Kidney (tissue), 14 donors: ENCODE measurements around the gene ZCCHC3. TPM values are rescaled to one million over a fixed set of nuclear protein-coding genes. Genes with fewer than 3 reads are reported as not detected.

ENCODE experiments used
- DNase-seq, 5 donors: peaks; one replicate each; pipeline ENCODE4 v3.0.0-alpha.2; 2013 to 2020
- FAIRE-seq: peaks from 2 replicates; lab custom pipeline; 2012; peaks lifted over from hg19 to GRCh38; lab: Jason Lieb, UNC
- H3K27ac ChIP-seq, 2 donors: one replicate each; pipeline ENCODE4 v1.7.0; 2013; ENCODE audit warnings: low read depth in 2 of 2, low read length in 2 of 2, inconsistent platforms in 1 of 2
- H3K27me3 ChIP-seq: one replicate; pipeline ENCODE4 v1.7.1; 2013; ENCODE audit warnings: low read length, inconsistent platforms; ENCODE audit not compliant: control insufficient read depth, insufficient read depth
- H3K36me3 ChIP-seq, 3 donors: one replicate each; pipeline versions ENCODE4 v1.7.0 to v1.7.1; 2013; ENCODE audit warnings: low read length in 3 of 3, control low read depth in 1 of 3, inconsistent platforms in 1 of 3; ENCODE audit not compliant: insufficient read depth in 3 of 3, control insufficient read depth in 2 of 3
- H3K4me1 ChIP-seq, 3 donors: one replicate each; pipeline versions ENCODE4 v1.7.0 to v1.7.1; 2013; ENCODE audit warnings: low read length in 3 of 3, inconsistent platforms in 1 of 3, low read depth in 1 of 3; ENCODE audit not compliant: control insufficient read depth in 2 of 3, insufficient read depth in 2 of 3
- H3K4me3 ChIP-seq, 3 donors: one replicate each; pipeline versions ENCODE4 v1.7.0 to v1.8.1; 2013; ENCODE audit warnings: low read length in 3 of 3, control low read depth in 1 of 3, inconsistent platforms in 1 of 3
- H3K9ac ChIP-seq, 3 donors: one replicate each; pipeline versions ENCODE4 v1.7.0 to v1.7.1; 2013; ENCODE audit warnings: low read length in 3 of 3, control low read depth in 1 of 3, inconsistent platforms in 1 of 3
- H3K9me3 ChIP-seq, 3 donors: one replicate each; pipeline versions ENCODE4 v1.7.0 to v1.7.1; 2013; ENCODE audit warnings: low read length in 3 of 3, control low read depth in 1 of 3, inconsistent platforms in 1 of 3; ENCODE audit not compliant: control insufficient read depth in 2 of 3, insufficient read depth in 1 of 3
- intact Hi-C: fragments of 100-400 bp; cut with DNase I; formaldehyde crosslinking; loops from one replicate; pipeline ENCODE4 v1.11.1; 2022
- polyA plus RNA-seq: library from polyadenylated mRNA; stranded (reverse); fragments of 350-450 nt; fragmentation: Illumina TruSeq; extraction: RNeasy Lipid Tissue Mini Kit (QIAGEN cat#74804); gene quantifications from one replicate; pipeline ENCODE4 v1.2.3, GENCODE V29; 2014; ENCODE audit warnings: low read depth, low replicate concordance; ENCODE audit not compliant: insufficient read depth
- total RNA-seq: library from RNA; stranded (reverse); fragmentation: NEBNext Ultra II Directional; extraction: Animal tissue kit (Norgen Biotek cat#: 25700); gene quantifications from one replicate; pipeline ENCODE4 v1.2.1, GENCODE V29; 2021
- TF ChIP-seq, protein P1 (sequence below): IDR thresholded peaks from 3 replicates; pipeline ENCODE4 v1.5.1; 2012; ENCODE audit warnings: mild to moderate bottlenecking, moderate library complexity, borderline replicate concordance; ENCODE audit not compliant: insufficient read depth; ENCODE audit errors: extremely low read depth
- donor health status: control.
- donor health status: control.
- donor health status: control.
- donor health status: control.
- donor health status: control.
- donor health status: DM: yes; HTN: yes; CAD: no.
- donor health status: Normal renal cell carcinoma (clear cell type).

The ZCCHC3 gene
- total and polyA plus RNA-seq, 2 donors from 2014 or later = 12.8 to 16.4 TPM

DNA sequence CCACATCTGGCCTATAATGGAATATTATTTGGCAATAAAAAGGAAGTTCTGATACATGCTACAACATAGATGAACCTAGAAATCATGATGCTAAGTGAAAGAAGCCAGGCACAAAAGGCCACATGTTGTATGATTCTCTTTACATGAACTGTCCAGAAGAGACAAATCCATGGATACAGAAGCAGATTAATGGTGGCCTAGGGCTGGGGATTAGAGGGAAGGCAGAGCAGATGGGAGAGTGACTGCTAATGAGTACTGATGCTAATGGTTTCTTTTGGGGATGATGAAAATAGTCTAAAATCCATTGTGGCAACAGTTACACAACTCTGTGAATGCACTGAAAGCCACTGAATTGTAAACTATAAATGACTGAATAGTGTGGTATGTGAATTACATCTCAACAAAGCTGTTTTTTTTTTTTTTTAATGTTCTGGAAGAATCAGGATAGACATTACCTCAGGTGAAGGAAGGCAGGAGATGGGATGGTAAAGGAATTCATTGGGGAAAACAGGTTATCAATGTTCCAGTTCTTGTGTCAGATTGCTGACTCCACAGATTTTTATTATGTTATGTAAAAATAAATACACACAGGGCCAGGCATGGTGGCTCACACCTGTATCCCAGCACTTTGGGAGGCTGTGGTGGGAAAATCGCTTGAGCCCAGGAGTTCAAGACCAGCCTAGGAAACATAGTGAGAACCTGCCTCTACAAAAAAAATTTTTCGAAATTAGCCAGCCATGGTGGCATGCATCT is 19.1 kb downstream of the ZCCHC3 start:
- no peak overlapping the region for H3K27ac ChIP-seq
- no peaks in the 10 kb centered on the region for H3K4me1 ChIP-seq
- peaks cover 0 to 4% (median 3%) of the 10 kb centered on the region in 3 donors for H3K36me3 ChIP-seq
- H3K4me3 ChIP-seq = no peak overlapping the region
- H3K27me3 ChIP-seq = no peaks in the 10 kb centered on the region
- H3K9ac ChIP-seq = no peak overlapping the region
- DNase-seq (no peak), FAIRE-seq (no peak)
- TF ChIP-seq, protein P1, sequence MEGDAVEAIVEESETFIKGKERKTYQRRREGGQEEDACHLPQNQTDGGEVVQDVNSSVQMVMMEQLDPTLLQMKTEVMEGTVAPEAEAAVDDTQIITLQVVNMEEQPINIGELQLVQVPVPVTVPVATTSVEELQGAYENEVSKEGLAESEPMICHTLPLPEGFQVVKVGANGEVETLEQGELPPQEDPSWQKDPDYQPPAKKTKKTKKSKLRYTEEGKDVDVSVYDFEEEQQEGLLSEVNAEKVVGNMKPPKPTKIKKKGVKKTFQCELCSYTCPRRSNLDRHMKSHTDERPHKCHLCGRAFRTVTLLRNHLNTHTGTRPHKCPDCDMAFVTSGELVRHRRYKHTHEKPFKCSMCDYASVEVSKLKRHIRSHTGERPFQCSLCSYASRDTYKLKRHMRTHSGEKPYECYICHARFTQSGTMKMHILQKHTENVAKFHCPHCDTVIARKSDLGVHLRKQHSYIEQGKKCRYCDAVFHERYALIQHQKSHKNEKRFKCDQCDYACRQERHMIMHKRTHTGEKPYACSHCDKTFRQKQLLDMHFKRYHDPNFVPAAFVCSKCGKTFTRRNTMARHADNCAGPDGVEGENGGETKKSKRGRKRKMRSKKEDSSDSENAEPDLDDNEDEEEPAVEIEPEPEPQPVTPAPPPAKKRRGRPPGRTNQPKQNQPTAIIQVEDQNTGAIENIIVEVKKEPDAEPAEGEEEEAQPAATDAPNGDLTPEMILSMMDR = no peak
- no peaks in the 10 kb centered on the region for H3K9me3 ChIP-seq
- intact Hi-C loops = no loop called here

DNA sequence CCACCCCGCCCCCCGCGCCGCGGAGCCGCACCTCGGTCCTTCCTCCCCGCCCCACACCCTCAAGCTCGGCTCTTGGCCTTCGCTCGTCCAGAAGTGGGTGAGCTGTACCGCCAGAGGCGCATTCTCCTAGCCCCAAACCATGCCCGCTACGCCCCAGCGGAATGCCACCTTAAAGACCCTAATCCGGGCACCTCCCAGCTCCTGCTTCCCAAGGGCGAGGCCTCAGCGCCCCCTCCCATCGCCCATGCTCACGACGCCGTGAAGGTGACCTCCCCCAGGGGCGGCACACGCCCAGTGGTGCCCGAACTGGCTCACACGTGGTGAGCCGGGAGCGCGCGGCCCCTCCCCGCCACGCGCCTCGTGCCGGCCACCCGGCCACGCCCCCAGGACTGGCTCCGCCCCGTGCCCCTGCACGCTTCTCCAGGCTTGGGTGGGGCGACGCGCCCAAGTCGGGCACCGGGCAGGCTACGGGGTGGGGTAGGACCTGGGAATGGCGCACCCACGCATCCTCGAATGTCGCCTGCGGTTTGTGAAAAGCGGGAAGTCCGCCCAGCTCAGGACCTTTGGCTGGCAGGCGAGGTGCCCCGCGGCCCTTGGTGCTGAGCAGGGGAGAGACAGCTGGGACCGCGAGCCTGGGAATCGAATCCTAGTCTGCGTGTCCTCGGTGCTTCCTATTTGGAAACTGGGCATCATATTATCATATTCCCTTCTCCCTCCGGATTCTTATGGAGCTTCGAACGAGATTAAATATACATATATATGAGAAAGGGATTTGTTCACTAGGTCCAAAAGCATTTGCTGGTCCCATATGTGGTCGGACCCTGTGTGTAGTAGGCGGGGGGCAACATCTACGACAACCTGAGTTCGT is 27.0 kb downstream of the ZCCHC3 start:
- intact Hi-C loops = no loop called here
- FAIRE-seq (no peak), DNase-seq (peak; percentile 95 to 97 (median 96))
- TF ChIP-seq, protein P1 = peak; percentile 9
- Histone ChIP-seq H3K4me3 (peak overlapping the region; percentile 89 to 91 (median 91)), H3K27me3 (no peaks in the 10 kb centered on the region), H3K4me1 (peaks cover 0 to 9% (median 2%) of the 10 kb centered on the region in 3 donors), H3K36me3 (peaks cover 0 to 3% (median 2%) of the 10 kb centered on the region in 3 donors), H3K9me3 (no peaks in the 10 kb centered on the region), H3K9ac (peak overlapping the region; percentile 71 to 91 (median 74)), H3K27ac (peak overlapping the region; percentile 89 to 95)

- intact Hi-C loops = no loop called here
- DNase-seq (peak; percentile 97 to 99 (median 98)), FAIRE-seq (no peak)
- H3K36me3 ChIP-seq = peaks cover 0 to 3% (median 2%) of the 10 kb centered on the region in 3 donors
- H3K9ac ChIP-seq = peak within 1 kb of the TSS; percentile 71 to 91 (median 74)
- no peaks in the 10 kb centered on the region for H3K27me3 ChIP-seq
- peak within 1 kb of the TSS; percentile 90 to 95 for H3K27ac ChIP-seq
- H3K4me3 ChIP-seq = peak within 1 kb of the TSS; percentile 89 to 91 (median 91)
- TF ChIP-seq, protein P1 = no peak
- H3K9me3 ChIP-seq = no peaks in the 10 kb centered on the region
- H3K4me1 ChIP-seq = peaks cover 0 to 10% (median 5%) of the 10 kb centered on the region in 3 donors
Observed at GRCh38 chr20:325045-325888, 27.9 kb downstream of the ZCCHC3 start, which contains the start of gene SOX12. SOX12 (plus strand) TSS chr20:325552; CDS start chr20:325925, 373 bp downstream.
